Activated T-cell treated with anti-CD3 and anti-CD28 coated beads, Interleukin-2, amount 50 U/mL, for 48 hours (primary cell): Measurements from ENCODE around the gene AHDC1.

Source experiments
- DNase-seq, 2 experiments: peaks; one replicate each; pipeline ENCODE4 v3.0.0-alpha.2; 2020

Gene AHDC1

DNA sequence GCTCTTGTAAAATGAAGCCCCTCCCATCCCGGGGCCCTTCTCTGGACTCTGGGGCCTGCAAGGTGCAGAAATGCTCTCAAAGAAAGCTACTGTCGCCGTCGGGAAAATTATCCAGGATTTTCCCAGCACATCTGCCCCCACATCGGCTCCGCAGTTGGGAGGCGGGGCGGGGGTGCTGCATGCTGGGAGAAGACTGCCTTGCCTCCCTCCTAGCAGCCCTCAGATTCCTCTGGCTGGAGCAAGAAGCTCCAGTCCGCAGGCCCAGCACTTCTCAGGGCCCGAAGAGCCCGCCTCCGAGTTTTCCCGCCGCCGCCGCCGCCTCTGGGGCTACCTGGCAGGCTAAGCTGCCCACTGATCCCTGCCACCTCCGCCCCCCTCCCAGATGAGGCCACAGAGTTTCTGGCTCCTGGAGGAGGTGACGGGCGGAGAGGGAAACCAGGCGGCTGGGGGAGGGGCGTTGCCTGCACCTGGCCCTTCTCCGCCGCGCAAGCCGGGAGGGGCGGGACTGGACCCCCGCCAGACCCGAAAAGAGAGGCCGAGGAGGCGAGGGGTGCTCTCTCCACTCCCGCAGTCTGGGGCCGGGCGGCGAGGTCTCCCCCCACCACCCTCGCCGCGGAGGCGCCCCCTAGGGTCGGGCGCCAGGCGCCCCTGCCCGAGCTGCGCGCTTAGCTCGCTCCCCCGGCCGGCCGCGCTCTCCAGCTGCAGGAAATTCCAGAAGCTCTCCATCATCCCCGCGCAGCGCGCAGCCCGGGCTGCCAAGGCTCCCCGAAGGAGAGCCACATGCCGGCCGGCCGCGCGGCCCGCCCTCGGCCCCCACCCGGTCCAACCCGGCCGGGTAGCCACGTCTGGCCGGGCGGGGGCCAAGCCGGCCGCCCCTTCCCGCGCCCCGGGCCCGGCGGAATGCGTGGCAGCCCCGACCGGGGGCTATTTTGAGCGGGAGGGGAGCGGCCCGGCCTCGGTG is 28.8 kb downstream of the AHDC1 start:
- no peak for DNase-seq

DNA sequence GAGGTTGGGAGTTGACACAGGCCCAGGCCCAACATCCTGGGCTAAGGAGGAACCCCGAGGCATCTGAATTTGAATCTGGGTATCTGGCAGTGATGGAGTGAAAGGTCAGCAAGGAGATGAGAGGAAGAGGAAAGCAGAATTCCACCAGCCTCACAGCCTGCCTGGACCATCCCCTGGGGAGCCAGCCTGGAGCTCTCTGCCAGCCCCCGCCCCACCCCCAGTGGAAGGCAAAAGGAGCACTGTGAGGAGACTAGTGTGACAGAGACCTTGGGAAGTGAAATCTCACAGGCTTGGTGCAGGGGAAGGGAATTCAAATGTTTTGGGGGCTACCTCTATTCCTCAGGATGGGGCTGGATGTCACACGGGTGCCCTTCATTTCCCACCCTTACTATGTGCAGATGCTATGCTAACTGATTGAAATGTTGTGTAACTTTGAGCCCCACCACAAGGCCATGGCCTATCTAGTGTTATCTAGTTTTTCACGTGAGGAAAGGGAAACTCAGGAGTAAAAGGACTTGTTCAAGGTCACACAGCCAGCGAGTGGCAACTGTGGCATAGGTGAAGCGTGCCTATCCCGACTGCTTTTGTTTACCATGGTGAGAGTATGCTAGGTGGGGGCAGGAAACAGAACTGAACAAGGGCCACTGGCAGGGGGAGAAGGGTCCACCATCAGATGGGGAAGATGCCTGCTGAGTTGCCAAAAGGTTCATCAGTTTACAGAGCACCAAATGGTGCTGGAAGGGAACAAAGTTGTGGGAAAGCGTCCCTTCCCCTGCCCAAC is 29.8 kb downstream of the AHDC1 start:
- DNase-seq: no peak

DNA sequence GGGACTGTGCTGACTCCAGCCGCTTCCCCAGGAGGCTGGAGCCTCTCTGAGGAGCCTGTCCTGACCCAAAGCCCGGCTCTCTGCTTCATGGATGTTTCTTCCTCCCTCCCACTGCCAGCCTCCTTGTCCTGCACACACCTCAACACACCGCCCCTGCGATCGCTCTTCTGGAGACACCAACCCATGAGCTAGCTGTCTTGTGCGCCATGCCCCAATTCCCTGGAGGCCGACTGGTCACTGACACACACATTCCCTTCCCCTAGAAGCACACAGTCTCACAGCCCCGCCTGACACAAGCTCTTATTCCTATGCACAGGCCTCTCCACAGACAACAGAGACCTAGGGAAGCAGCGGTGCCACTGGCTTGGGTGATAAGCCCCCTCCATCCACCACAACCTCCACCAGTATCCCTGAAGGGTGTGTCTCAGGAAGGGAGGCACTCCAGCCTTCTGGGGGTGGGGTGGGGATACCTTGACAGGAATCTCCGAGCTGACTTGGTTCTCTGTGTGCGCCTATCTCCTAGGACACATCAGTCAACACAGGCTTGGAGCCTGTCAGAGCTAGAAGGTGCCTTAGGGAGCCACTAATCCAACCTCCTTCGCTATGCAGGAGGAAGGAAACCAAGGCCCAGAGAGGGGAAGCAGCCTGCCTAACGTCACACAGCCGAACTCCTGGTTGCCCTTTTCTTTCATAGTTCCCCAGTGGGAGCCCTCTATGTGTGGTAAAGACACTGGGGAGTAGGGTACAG is 31.1 kb downstream of the AHDC1 start:
- no peak for DNase-seq

DNA sequence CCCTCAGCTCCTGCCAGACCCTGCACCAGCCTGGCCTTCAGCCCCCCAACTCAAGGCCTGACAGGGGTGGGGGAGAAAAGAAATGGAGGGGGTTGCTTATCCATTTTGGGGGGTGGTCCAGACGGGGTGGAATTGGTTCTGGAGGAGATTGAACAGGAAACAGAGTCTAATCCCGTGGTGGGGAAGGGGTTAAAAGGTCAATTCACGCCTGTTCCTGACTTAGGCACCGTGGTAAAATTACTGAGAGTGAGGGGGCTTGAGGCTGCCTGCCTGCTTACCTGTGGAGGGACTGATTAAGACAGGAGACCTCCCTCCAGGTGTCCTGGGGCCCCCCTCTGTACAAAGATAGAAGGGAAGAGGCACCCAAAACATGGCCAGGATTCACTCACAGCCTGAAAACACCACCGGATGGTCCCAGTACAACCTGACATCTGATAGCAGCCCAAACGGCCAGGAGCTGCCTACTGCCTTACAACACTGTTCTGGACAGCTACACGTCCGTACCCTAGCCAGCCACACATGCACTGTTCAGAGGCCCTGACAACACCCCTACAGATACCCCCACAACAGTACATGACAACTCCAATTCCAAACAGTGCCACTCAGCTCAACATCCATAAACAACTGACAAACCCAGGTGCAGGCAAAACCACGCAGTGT is 31.8 kb downstream of the AHDC1 start:
- no peak for DNase-seq

DNA sequence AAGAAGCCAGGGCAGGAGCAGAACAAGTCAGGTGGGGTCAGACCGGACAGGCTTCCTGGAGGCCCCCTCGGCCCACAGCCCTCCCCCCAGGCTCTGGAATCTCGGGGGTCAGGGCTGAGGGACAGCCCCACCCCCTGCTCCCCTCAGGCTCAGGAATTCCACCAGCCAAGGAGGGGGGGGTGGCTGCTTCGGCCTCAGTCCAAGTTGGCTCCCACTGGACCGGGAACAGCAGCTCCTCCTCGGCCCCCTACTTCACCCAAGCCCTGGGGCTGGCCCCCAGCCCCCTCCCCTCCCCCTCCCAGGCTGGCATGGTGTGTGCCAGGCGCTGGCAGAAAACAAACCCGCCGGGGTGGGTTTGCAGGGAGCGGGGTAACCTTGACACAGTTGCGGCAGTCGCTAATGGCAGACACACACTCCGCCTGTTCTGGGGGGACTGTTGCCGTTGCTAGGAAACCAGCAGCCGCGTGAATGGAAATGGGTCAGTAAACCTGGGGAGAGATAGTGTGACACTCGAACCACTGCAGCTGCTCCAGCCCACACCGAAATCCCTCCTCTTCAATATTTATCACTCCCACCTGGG is 32.4 kb downstream of the AHDC1 start:
- no peak for DNase-seq

DNA sequence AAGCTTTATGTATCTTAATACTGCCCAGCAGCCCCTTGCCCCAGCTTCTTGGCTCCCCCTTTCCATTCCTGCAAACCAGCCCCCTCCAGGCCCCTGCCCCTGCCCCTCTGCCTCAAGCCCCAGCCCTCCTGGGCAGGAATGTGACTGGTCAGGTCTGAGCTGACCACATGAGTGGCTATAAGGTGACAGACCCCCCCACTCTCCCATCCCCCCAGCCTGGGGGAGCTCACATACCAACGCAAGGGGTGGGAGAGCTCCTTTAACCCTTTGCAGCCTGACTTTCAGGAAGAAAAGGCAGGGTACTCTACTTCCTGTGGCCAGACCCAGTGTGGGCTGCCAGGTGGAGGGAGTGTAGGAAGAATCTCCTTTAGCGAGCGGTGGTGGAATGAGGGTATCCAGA is 33.2 kb downstream of the AHDC1 start:
- DNase-seq: no peak

DNA sequence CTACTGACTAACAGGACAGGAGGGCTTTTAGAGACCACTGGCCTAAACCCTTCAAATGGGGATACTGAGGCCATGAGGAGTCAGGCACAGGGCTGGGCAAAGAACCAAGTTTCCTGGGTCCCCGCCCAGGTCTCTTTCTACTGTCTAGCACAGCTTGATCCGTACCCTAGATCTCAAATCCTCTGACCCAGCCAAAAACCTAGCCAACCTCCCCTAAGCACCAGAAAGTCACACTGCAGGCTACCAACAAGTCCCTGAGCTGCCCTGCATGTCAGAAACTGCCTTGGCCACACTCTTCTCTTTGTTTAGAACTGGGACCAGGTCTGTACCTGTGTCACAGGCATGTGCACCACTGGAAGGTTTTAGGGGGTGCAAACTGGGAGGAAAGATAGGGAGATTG is 33.6 kb downstream of the AHDC1 start:
- no peak for DNase-seq

DNA sequence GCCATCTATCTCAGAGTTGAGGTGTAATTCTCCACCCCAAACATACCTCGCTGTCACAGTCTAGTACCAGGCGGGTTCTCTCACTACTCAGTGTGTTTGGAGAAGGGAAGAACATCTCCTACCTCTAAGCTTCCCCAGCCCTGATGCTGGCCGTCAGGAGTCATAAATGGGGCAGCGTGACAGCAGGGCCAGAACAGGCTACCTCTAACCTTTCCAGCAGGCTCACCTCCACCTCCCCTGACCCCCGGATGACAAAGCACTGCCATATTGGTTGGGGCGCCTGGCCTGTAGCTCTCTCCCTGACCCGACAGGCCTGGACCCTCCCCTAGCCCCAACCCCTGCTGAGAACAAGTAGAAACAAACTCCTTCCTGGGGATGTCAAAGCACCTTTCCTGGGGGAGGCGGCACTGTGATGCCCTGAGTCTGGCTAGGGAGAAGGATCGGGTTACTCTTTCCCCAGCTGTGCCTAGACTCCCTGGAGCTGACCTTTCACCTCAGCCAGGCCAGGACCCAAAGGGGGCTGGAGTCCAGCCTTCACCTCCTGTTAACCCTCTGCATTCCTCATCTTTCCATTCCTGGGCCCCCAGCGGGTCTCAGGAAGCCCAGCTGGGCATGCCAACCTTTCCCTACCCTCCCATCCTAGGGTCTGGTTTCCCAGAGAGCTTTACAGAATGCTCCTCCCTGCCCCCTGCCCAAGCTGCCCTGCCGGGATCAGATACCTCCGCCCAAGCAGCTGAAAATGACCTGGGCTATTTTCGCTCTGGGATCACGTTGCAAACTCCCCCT is 34.2 kb downstream of the AHDC1 start:
- DNase-seq: no peak

DNA sequence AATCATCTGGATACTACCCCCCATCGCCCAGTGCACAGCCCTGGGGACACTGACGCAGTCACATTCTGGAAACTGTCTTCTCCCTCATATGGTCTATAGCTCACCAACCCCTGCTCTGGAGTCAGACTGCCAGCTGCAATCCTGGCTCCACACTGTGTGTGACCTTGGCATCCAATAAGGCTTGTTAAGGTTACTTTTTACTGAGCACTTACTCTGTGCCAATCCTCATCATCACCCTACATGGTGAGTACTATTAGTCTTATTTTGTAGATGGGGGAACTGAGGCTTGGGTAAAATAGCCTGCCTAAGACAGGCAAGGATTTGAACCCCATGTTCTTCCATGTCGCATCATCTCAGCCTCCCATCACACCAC is 34.9 kb downstream of the AHDC1 start:
- DNase-seq: peak in 1 of 2 experiments; percentile 30

DNA sequence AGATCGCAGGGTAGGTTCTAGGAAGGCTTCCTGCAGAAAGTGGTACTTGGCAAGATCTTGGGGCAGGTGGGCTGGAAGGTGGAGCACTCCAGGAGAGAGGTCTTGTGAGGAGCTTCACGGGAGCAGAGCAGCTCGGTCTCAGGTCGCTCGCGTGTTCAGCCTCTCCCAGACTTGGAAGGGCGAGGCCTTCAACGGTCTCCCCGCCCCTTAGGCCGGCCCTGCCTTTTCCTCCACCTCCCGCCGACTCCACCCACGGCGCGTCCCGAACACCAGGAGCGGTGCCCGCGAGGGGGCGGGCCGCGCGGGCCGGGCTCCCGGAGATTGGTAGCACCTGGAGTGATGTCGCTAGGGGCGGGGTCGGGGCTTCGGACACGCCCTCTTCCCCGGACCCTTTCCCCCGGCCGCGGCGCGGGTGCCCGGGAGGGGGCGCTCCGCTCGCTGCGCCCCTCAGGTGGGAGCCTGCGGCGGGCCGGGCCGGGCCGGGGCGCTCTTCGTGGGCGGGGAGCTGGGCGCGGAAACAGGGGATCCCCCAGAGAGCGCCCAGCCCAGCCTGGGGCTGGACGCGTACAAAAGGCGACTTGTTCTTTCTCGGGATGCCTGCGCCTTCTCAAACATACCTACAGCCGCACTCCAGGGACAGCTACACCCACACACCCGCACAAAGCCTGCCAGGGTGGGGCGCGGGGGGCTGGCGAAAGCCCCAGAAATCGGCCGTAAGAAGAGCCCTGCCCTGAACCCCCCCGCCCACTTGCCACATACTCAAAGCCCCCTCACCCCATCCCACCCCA is 35.5 kb downstream of the AHDC1 start:
- peak; percentile 97 for DNase-seq

DNA sequence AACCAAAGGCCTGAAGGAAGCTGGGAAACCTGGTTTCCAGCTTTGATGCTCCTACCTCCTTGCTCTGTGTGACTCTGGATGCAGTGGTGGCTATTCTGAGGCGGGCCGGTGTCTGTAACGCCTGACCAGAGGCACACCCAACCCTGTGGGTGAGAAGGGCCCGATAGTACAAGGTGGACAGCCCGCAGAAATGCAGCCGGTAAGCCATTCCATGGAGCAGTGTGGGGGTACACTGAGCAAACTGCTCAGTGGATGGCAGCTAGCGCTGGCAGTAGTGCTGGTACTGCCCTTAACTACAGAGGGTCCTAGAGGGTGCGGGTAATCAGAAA is 36.0 kb downstream of the AHDC1 start:
- DNase-seq: no peak

DNA sequence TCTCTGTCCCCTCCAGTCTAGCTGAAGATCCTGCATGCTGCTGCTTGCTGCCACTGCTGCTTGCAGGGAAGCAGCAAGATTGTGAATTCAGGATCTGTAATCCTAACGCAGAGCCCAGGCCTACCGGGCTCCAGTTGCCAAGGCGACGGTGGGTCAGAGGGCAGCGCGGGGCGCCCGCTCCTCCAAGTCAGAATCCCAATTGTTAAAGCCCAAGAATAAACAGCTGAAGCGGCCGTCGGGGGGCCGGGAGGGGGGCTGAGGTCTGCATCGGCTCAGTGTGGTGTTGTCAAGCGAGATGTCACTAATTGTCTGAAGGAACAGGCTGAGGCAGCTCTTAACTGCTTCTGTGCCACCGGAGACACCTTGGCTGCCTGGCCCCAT is 36.8 kb downstream of the AHDC1 start:
- DNase-seq: no peak

DNA sequence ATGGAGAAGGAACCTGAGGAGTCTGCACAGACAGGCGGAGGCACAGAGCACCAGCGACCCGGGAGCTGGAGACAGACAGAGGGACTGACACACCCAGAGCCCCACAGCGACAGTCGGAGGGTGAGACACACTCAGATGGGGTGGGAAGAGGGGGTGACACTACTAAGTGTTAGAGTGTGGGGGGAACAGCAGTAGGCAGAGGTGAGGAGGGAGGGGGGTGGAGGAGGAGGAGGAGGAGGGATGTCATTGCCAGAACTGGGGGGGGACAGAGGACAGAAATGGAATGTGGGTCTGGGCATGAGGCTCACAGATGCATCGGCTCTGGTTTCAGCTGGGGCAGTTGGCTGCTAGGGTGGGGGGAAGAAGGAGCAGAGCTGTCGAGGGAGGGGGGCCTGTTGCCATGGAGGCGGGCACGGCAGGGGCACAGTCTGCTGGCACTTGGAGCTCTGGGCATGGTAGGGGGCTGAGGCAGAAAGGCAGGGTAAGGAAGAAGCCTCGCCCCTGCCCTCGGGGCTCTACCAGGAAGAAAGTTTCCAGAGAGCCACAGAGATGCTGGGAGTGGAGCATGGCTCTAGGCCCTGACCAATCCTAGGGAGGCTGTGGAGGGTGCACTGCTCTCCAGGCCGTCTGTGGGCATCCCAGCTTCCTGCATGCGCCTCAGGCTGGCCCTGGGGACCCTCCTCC is 37.3 kb downstream of the AHDC1 start:
- DNase-seq: no peak

DNA sequence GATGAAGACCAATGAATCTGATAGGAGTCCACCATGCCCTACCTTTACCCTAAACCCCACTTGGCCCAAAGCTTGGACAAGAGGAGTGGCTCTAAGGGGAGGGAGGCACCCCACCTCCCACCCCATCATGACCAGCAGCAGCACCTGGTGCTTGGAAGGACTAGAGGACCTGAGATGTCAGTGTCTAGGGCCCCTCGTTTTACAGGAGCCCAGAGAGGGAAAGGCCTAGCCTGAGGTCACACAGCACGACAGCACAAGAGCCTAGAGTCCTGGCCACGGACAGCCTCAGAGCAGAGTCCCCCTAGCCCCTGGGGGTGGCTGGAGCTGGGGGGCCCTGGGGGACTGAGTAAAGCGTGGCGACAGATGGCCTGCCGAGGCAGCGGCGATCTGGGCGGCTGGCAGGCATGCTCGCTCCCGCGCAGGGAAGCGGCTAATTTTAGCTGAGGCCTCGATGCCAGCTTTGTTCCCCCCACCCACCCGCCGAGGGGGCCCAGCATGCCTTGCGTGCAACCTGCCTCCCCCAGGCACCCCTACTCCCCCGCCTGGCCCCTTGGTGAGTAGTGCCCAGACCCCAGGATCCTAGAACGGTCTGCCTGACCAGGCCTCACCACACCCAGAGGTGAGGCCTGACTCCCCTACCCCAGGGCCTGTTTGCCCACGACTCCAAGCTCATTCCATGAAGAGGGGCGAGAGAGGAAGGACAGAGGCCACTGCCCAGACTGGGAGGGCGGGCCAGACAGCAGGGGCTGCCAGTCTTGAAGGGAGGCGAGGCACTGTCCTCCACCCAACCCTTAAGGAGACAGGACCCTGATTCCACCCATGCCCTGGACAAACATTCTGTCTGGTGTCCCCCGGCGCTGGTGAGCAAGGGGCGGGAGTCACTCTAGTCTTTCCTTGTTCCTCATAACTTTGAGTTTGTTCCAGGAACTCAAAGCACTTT is 39.0 kb downstream of the AHDC1 start:
- DNase-seq: no peak

DNA sequence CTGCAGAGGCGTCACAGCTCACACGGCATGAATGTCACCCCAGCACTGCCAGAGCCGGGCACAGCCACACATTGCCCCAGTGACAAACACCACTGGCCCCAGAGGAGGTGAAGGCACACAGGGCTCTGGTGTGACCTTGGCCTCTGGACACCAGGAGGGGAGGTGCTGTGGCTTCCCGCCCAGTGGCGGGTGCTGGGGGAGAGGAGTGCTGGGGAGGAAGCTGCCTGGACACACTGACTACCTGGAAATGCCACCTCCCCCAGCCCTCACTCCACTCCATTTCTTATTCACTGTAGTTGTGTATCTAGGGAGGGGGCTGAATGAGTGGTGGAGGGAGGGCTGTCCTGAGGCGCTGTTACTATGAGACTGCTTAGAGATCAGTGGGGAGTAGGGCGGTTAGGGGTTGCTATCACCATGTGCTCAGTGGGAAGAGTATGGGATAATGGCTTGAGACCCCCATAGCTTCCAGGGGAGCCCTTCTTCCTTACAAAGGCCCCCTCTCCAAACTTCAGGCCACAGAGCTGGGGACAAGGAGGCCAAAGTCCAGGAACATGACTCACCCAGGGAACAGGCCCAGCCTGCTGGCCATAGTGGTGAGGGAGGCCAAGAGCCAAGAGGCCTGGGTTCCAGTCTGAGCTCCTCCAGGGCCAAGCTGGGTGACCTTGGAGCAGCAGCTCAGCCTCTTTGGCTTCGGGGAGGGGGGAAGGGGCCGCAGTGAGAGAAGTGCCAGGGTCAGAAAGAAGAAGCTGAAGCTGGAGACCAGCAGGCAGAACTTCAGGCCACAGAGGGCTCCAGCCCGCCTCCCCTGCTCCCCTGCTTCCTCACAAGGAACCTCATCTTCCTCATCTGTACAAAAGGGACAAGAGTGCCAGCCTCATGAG is 40.1 kb downstream of the AHDC1 start:
- no peak for DNase-seq

DNA sequence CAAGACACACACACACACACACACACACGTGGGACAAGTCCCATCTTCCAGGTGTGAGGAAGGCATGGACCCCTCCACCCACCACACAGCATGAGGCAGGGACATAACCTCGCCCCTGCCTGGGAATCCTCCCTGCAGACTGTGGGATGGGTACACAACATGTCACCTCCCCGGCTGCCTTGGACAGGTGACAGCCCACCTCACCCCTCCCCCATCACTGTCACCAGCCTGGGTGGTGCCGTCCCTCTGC is 40.7 kb downstream of the AHDC1 start:
- DNase-seq: no peak

DNA sequence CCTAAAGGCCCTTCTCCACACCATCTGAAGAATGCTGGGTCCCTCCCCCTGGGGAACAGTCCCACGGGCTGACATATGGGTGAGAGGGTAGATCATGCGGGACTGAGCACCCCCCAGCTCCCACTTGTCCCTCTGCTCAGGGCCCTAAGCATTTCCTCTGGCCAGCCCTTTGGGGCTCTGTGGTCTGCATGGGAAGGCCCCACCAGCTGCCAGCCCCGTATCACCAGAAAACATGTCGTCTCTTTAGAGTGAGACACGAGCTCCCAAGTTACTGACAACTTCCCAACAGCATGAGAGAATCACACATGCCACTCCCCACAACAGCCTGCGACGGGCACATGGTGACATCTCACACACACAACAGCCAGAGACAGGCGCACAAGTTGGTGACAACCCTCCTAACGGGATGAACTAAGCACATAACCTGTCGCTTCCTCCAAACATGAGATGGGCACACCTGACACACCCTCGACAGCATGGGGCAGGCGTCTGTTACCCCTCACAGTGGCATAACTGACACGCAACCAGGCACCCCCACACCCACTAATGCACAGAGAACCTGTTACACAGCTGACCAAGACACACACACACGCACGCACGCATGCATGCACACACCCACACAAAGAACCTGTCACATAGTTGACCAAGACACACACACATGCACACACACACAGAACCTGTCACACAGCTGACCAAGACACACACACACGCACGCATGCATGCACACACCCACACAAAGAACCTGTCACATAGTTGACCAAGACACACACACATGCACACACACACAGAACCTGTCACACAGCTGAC is 41.2 kb downstream of the AHDC1 start:
- DNase-seq: no peak

DNA sequence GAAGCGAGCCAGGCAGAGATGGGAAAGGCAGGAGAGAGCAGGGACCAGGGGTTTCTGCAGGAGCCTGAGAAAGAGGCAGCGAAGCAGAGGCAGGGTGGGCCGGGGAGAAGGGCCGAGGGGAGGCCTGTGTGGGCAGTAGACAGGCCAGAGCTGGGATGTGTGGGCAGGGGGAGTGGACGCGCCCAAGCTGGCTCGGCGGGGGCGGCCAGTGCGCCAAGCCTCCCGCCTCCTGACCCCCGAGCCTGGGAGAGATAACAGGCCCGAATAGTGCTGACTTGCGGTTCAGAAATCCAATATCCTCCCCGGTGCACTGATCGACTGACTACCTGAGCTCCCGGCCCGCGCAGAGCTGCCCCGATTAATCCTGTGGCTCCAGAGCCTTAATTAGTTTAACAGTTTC is 41.9 kb downstream of the AHDC1 start:
- DNase-seq: no peak
